Liver (tissue), 9 donors: Measurements from ENCODE around the gene FGD6. TPM values are rescaled to one million over a fixed set of nuclear protein-coding genes. Genes with fewer than 3 reads are reported as not detected.

ENCODE experiments used
- DNase-seq: peaks from one replicate; pipeline ENCODE4 v3.0.0-alpha.2; 2017; ENCODE audit warnings: low spot score
- H3K27ac ChIP-seq, 2 donors: one replicate each; pipeline ENCODE4 v1.7.0; 2013; ENCODE audit warnings: inconsistent platforms in 2 of 2, low read length in 2 of 2, control low read depth in 1 of 2, low read depth in 1 of 2, mild to moderate bottlenecking in 1 of 2
- H3K27me3 ChIP-seq, 4 donors: one replicate each; pipeline versions ENCODE4 v1.6.1 to v1.7.0; 2013; ENCODE audit warnings: low read length in 3 of 4, inconsistent platforms in 1 of 4, mild to moderate bottlenecking in 1 of 4, moderate library complexity in 1 of 4; ENCODE audit not compliant: control insufficient read depth in 4 of 4, insufficient read depth in 4 of 4
- H3K36me3 ChIP-seq, 4 donors: one replicate each; pipeline versions ENCODE4 v1.6.1 to v1.7.0; 2013; ENCODE audit warnings: low read length in 3 of 4, mild to moderate bottlenecking in 3 of 4, low read depth in 1 of 4, moderate library complexity in 1 of 4; ENCODE audit not compliant: control insufficient read depth in 4 of 4, insufficient read depth in 3 of 4
- H3K4me1 ChIP-seq, 4 donors: one replicate each; pipeline versions ENCODE4 v1.6.1 to v1.7.0; 2013; ENCODE audit warnings: low read length in 3 of 4, mild to moderate bottlenecking in 3 of 4, moderate library complexity in 1 of 4; ENCODE audit not compliant: control insufficient read depth in 4 of 4, insufficient read depth in 4 of 4
- H3K4me3 ChIP-seq, 3 donors: one replicate each; pipeline versions ENCODE4 v1.6.1 to v1.7.0; 2013; ENCODE audit warnings: low read length in 3 of 3, control low read depth in 1 of 3, low read depth in 1 of 3, mild to moderate bottlenecking in 1 of 3
- H3K9ac ChIP-seq, 2 donors: one replicate each; pipeline ENCODE4 v1.7.0; 2013; ENCODE audit warnings: low read length in 2 of 2, mild to moderate bottlenecking in 2 of 2, moderate library complexity in 2 of 2, control low read depth in 1 of 2, low read depth in 1 of 2
- H3K9me3 ChIP-seq, 4 donors: one replicate each; pipeline versions ENCODE4 v1.6.1 to v1.7.0; 2013; ENCODE audit warnings: low read length in 3 of 4; ENCODE audit not compliant: control insufficient read depth in 4 of 4
- CTCF ChIP-seq: fragments of 150-350 bp; IDR thresholded peaks from 2 replicates; pipeline ENCODE4 v1.5.1; 2017; ENCODE audit warnings: improper control_type of control experiment, low read depth, low read length; ENCODE audit not compliant: missing input control
- EGR1 ChIP-seq, 2 donors: IDR thresholded peaks; 2 replicates each; pipeline ENCODE4 v1.6.1; 2016 to 2018; ENCODE audit warnings: antibody characterized with exemption in 2 of 2, low read depth in 2 of 2
- FOXA1 ChIP-seq: IDR thresholded peaks from 2 replicates; pipeline ENCODE4 v1.6.1; 2016; ENCODE audit warnings: antibody characterized with exemption
- FOXA2 ChIP-seq: IDR thresholded peaks from 2 replicates; pipeline ENCODE4 v1.6.1; 2016; ENCODE audit warnings: antibody characterized with exemption
- GABPA ChIP-seq, 2 donors: IDR thresholded peaks in 1 of 2; conservative IDR thresholded peaks in 1 of 2; 2 replicates each; pipeline ENCODE4 v1.6.1; 2016; ENCODE audit warnings: antibody characterized with exemption in 2 of 2, mild to moderate bottlenecking in 1 of 2, moderate library complexity in 1 of 2
- HNF4A ChIP-seq, 2 donors: conservative IDR thresholded peaks; 2 replicates each; pipeline ENCODE4 v1.6.1; 2016; ENCODE audit warnings: antibody characterized with exemption in 2 of 2, mild to moderate bottlenecking in 2 of 2
- HNF4G ChIP-seq: IDR thresholded peaks from 2 replicates; pipeline ENCODE4 v1.6.1; 2016; ENCODE audit warnings: antibody characterized with exemption
- JUND ChIP-seq, 2 donors: IDR thresholded peaks; 2 replicates each; pipeline ENCODE4 v1.6.1; 2016; ENCODE audit warnings: antibody characterized with exemption in 2 of 2
- MAX ChIP-seq: IDR thresholded peaks from 2 replicates; pipeline ENCODE4 v1.6.1; 2016; ENCODE audit warnings: antibody characterized with exemption
- NR2F2 ChIP-seq: IDR thresholded peaks from 2 replicates; pipeline ENCODE4 v1.6.1; 2016; ENCODE audit warnings: antibody characterized with exemption
- RAD21 ChIP-seq, 2 donors: IDR thresholded peaks; 2 replicates each; pipeline ENCODE4 v1.6.1; 2016; ENCODE audit warnings: antibody characterized with exemption in 2 of 2, mild to moderate bottlenecking in 2 of 2
- RXRA ChIP-seq, 2 donors: IDR thresholded peaks; 2 replicates each; pipeline ENCODE4 v1.6.1; 2017 to 2018; ENCODE audit warnings: antibody characterized with exemption in 2 of 2, mild to moderate bottlenecking in 1 of 2
- SP1 ChIP-seq: IDR thresholded peaks from 2 replicates; pipeline ENCODE4 v1.6.1; 2018; ENCODE audit warnings: antibody characterized with exemption, mild to moderate bottlenecking
- TAF1 ChIP-seq: conservative IDR thresholded peaks from 2 replicates; pipeline ENCODE4 v1.6.1; 2016; ENCODE audit warnings: antibody characterized with exemption, mild to moderate bottlenecking
- YY1 ChIP-seq: IDR thresholded peaks from 2 replicates; pipeline ENCODE4 v1.6.1; 2016; ENCODE audit warnings: antibody characterized with exemption, mild to moderate bottlenecking
- WGBS: extraction: QIAGEN DNeasy Blood & Tissue Kit; methylation state at CpG from one replicate; pipeline ENCODE4 v1.1.7; 2013; 5-methylcytosine and 5-hydroxymethylcytosine counted together
- polyA plus RNA-seq, 2 donors: library from polyadenylated mRNA; stranded (reverse) in 1 of 2; unstranded in 1 of 2; fragments of 200-250 nt in 1 of 2; fragments of >200 nt in 1 of 2; fragmentation: Nextera tagmentation in 1 of 2; extraction: Ambion mirVana in 1 of 2; gene quantifications; one replicate each; pipeline versions ENCODE4 v1.2.1 to v1.2.3, GENCODE V29; 2013 to 2015
- total RNA-seq, 2 donors: library from RNA; depleted of rRNA; stranded (reverse); fragments of >200 nt; gene quantifications; one replicate each; pipeline ENCODE4 v1.2.3, GENCODE V29; 2014
- TF ChIP-seq, protein P1 (sequence below): IDR thresholded peaks from 2 replicates; pipeline ENCODE4 v1.6.1; 2016; ENCODE audit warnings: antibody characterized with exemption
- TF ChIP-seq, protein P2 (sequence below): IDR thresholded peaks from 2 replicates; pipeline ENCODE4 v1.6.1; 2016; ENCODE audit warnings: antibody characterized with exemption, mild to moderate bottlenecking
- TF ChIP-seq, protein P3 (sequence below): IDR thresholded peaks from 2 replicates; pipeline ENCODE4 v1.6.1; 2016; ENCODE audit warnings: antibody characterized with exemption
- donor health status: healthy.
- donor health status: healthy.
- donor health status: healthy.
- donor health status: healthy.
- donor health status: healthy.

FGD6 gene
- total and polyA plus RNA-seq, 4 donors = 0.54 to 6.9 (median 2.4) TPM

DNA sequence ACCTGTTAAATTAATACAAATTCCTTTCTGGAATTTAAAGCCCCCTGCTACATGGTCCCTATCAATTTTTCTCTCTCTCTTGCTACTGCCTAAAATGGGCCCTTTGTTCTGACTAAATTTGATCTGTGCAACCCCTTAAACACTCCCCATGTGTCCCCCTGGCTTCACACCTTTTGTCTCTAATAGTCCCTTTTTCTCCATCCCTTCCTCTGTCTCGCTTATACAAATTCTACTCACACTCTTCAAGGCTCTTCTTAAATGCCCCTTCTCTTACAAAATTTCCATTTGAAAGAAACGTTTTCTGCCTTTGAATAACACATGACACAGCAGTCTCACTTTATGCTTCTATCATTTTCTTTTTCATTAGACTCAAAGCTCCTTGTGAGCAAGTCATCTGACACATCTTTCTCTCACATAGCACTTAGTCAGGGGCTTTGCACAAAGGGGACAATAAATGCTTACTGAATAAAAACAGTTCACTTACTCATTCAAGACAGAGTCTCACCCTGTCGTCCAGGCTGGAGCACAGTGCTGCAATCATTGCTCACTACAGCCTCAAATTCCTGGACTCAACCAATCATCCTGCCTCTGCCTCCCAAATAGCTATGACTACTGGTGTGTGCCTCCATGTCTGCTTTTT, 102.4 kb downstream of the FGD6 start:
- Histone ChIP-seq H3K4me3 (no peak overlapping the region), H3K4me1 (peaks cover 0 to 11% (median 8%) of the 10 kb centered on the region in 4 donors), H3K36me3 (peaks cover 0 to 4% (median 0%) of the 10 kb centered on the region in 4 donors), H3K27ac (no peak overlapping the region), H3K9ac (no peak overlapping the region), H3K27me3 (no peaks in the 10 kb centered on the region), H3K9me3 (no peaks in the 10 kb centered on the region)
- 79% methylated on average over 3 of the region's 3 CpGs for WGBS
- DNase-seq = no peak
- TF ChIP-seq HNF4G = no peak
- TF ChIP-seq, protein P1, sequence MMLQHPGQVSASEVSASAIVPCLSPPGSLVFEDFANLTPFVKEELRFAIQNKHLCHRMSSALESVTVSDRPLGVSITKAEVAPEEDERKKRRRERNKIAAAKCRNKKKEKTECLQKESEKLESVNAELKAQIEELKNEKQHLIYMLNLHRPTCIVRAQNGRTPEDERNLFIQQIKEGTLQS = no peak
- TF ChIP-seq GABPA (IDR thresholded peaks at IDR 0.05 in 1 of 2, conservative IDR thresholded peaks at IDR 0.05 in 1 of 2) = no peak
- no peak for TF ChIP-seq SP1
- no peak for TF ChIP-seq HNF4A (conservative IDR thresholded peaks at IDR 0.05)
- TF ChIP-seq EGR1 (IDR thresholded peaks at IDR 0.05; ENCODE audit: low read depth in 2 of 2) = no peak
- TF ChIP-seq FOXA2 = no peak
- no peak for TF ChIP-seq RAD21 (IDR thresholded peaks at IDR 0.05)
- no peak for TF ChIP-seq TAF1
- no peak for TF ChIP-seq CTCF
- TF ChIP-seq YY1 = no peak
- TF ChIP-seq FOXA1 = no peak
- no peak for TF ChIP-seq NR2F2
- TF ChIP-seq JUND (IDR thresholded peaks at IDR 0.05) = no peak
- no peak for TF ChIP-seq MAX
- TF ChIP-seq, protein P2, sequence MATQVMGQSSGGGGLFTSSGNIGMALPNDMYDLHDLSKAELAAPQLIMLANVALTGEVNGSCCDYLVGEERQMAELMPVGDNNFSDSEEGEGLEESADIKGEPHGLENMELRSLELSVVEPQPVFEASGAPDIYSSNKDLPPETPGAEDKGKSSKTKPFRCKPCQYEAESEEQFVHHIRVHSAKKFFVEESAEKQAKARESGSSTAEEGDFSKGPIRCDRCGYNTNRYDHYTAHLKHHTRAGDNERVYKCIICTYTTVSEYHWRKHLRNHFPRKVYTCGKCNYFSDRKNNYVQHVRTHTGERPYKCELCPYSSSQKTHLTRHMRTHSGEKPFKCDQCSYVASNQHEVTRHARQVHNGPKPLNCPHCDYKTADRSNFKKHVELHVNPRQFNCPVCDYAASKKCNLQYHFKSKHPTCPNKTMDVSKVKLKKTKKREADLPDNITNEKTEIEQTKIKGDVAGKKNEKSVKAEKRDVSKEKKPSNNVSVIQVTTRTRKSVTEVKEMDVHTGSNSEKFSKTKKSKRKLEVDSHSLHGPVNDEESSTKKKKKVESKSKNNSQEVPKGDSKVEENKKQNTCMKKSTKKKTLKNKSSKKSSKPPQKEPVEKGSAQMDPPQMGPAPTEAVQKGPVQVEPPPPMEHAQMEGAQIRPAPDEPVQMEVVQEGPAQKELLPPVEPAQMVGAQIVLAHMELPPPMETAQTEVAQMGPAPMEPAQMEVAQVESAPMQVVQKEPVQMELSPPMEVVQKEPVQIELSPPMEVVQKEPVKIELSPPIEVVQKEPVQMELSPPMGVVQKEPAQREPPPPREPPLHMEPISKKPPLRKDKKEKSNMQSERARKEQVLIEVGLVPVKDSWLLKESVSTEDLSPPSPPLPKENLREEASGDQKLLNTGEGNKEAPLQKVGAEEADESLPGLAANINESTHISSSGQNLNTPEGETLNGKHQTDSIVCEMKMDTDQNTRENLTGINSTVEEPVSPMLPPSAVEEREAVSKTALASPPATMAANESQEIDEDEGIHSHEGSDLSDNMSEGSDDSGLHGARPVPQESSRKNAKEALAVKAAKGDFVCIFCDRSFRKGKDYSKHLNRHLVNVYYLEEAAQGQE = no peak
- no peak for TF ChIP-seq RXRA (IDR thresholded peaks at IDR 0.05)
- TF ChIP-seq, protein P3, sequence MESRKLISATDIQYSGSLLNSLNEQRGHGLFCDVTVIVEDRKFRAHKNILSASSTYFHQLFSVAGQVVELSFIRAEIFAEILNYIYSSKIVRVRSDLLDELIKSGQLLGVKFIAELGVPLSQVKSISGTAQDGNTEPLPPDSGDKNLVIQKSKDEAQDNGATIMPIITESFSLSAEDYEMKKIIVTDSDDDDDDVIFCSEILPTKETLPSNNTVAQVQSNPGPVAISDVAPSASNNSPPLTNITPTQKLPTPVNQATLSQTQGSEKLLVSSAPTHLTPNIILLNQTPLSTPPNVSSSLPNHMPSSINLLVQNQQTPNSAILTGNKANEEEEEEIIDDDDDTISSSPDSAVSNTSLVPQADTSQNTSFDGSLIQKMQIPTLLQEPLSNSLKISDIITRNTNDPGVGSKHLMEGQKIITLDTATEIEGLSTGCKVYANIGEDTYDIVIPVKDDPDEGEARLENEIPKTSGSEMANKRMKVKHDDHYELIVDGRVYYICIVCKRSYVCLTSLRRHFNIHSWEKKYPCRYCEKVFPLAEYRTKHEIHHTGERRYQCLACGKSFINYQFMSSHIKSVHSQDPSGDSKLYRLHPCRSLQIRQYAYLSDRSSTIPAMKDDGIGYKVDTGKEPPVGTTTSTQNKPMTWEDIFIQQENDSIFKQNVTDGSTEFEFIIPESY = no peak
